ENCODE data around the gene CYFIP2. TPM values are rescaled to one million over a fixed set of nuclear protein-coding genes. Genes with fewer than 3 reads are reported as not detected.

Gene CYFIP2
- total and polyA plus RNA-seq, 4 experiments from 2014 or later: 317 to 516 (median 379) TPM

DNA sequence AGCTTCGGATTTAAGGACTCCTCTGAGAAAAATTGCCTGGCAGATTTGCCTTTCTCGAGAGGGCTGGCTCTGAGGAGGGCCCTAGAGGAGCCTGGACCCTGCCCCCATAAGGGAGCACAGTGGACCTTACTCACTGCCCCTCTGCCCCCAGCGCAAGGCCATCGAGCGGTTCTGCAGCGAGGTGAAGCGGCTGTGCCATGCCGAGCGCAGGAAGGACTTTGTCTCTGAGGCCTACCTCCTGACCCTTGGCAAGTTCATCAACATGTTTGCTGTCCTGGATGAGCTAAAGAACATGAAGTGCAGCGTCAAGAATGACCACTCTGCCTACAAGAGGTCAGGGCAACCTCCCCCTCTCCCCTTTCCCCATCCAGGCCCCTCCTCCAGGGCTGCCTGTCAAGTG is 34.6 kb downstream of the CYFIP2 start:
- ChIA-PET POLR2A (ENCODE audit: partially characterized antibody) (interaction anchor here (0.7 to 1.3 kb wide), 5 partner anchors 29 to 193 kb away, joined by 3 to 4 read pairs (median 3); no protein-coding TSS in a partner anchor), CTCF (ENCODE audit: partially characterized antibody) (interaction anchor here (0.6 to 5.0 kb wide), 6 partner anchors 9 to 47 kb away, joined by 3 to 27 read pairs (median 8); no protein-coding TSS in a partner anchor)
- Histone ChIP-seq H3K4me1 (ENCODE audit: insufficient read depth, low read length) (peaks cover 33% of the 10 kb centered on the region), H3K27ac (ENCODE audit: low read depth, low read length) (no peak overlapping the region), H3K27me3 (ENCODE audit: insufficient read depth, low read length) (no peaks in the 10 kb centered on the region), H3K4me3 (ENCODE audit: low read length in 2 of 2) (no peak overlapping the region), H3K36me3 (ENCODE audit: insufficient read depth, low read length) (peaks cover 81% of the 10 kb centered on the region), H3K9me3 (ENCODE audit: control insufficient read depth in 1 of 2, low read length in 2 of 2) (no peaks in the 10 kb centered on the region)
- Mint-ChIP-seq H3K4me1 (peaks cover 26 to 56% (median 36%) of the 10 kb centered on the region in 4 donors), H3K9me3 (no peaks in the 10 kb centered on the region), H3K27ac (peak overlapping the region in 4 of 7 donors; percentile 7 to 85 (median 63)), H3K36me3 (peaks cover 69 to 89% of the 10 kb centered on the region in 2 donors), H3K27me3 (no peaks in the 10 kb centered on the region), H3K4me3 (no peak overlapping the region)
- no peak for DNase-seq
- intact Hi-C loops (cut with micrococcal nuclease): no loop called here

DNA sequence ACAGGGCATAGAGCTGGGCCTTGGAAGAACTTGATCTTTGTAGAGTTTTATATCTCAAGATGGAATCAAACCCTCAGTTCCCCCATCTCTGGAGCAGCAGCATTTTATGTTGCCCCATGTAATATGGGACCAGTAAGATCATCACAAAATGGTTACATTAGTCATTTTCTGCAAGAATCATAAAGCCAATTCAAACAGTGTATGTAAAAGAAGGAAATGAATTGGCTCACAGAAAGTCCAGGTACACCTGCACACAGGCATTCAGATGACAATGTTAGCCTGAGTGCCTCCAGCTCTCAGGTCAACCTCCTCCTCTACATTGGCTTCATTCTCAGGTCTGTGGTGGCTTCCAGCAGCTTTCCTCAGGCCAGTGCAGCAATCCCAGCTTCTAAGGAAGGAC is 35.1 kb downstream of the CYFIP2 start:
- intact Hi-C loops (cut with micrococcal nuclease): no loop called here
- no peaks in the 10 kb centered on the region for H3K27me3 Mint-ChIP-seq
- no peak overlapping the region for H3K27ac ChIP-seq (ENCODE audit: low read depth, low read length)
- H3K4me1 Mint-ChIP-seq: peaks cover 31 to 57% (median 38%) of the 10 kb centered on the region in 4 donors
- no peak for DNase-seq
- no peak overlapping the region for H3K4me3 ChIP-seq (ENCODE audit: low read length in 2 of 2)
- no peaks in the 10 kb centered on the region for H3K27me3 ChIP-seq (ENCODE audit: insufficient read depth, low read length)
- no peak overlapping the region for H3K4me3 Mint-ChIP-seq
- H3K27ac Mint-ChIP-seq: peak overlapping the region; percentile 4 to 85 (median 78)
- peaks cover 71 to 90% of the 10 kb centered on the region in 2 donors for H3K36me3 Mint-ChIP-seq
- peaks cover 33% of the 10 kb centered on the region for H3K4me1 ChIP-seq (ENCODE audit: insufficient read depth, low read length)
- peaks cover 76% of the 10 kb centered on the region for H3K36me3 ChIP-seq (ENCODE audit: insufficient read depth, low read length)
- no peaks in the 10 kb centered on the region for H3K9me3 ChIP-seq (ENCODE audit: control insufficient read depth in 1 of 2, low read length in 2 of 2)
- ChIA-PET POLR2A (ENCODE audit: partially characterized antibody) (interaction anchor here (1.0 to 1.3 kb wide), 3 partner anchors 31 to 48 kb away, joined by 3 read pairs; no protein-coding TSS in a partner anchor), CTCF (ENCODE audit: partially characterized antibody) (interaction anchor here (1.2 to 5.0 kb wide), 4 partner anchors 12 to 34 kb away, joined by 3 to 27 read pairs (median 20); no protein-coding TSS in a partner anchor)
- H3K9me3 Mint-ChIP-seq: no peaks in the 10 kb centered on the region

DNA sequence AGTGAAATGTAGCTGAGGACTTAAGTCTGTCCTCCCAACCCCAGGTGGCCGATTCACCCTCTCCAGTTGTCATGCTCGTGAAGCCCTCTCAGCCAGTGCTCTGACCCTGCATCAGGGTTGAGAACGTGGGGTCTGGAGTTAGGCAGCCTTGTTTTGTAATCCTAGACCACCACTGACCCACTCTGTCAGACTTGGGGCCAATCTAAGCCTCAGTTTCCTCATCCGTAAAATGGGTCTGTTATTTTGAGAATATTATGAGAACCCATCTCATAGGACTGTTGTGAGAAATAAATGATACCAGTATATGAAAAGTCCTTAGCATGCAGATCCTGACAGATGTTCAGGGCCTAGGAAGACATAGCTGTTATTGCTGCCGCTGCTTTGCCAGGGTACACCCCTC is 37.1 kb downstream of the CYFIP2 start:
- Mint-ChIP-seq H3K4me1 (peaks cover 44 to 65% (median 56%) of the 10 kb centered on the region in 4 donors), H3K27me3 (no peaks in the 10 kb centered on the region), H3K36me3 (peaks cover 70 to 82% of the 10 kb centered on the region in 2 donors), H3K27ac (peak overlapping the region; percentile 79 to 94 (median 93)), H3K9me3 (no peaks in the 10 kb centered on the region), H3K4me3 (no peak overlapping the region)
- DNase-seq: no peak
- intact Hi-C loops (cut with micrococcal nuclease): no loop called here
- CTCF ChIA-PET (ENCODE audit: partially characterized antibody): interaction anchor here (0.8 to 5.0 kb wide), 13 partner anchors 8 to 440 kb away, joined by 3 to 27 read pairs (median 6); no protein-coding TSS in a partner anchor
- no peaks in the 10 kb centered on the region for H3K27me3 ChIP-seq (ENCODE audit: insufficient read depth, low read length)
- H3K27ac ChIP-seq (ENCODE audit: low read depth, low read length): peak overlapping the region; percentile 23
- H3K36me3 ChIP-seq (ENCODE audit: insufficient read depth, low read length): peaks cover 59% of the 10 kb centered on the region
- peaks cover 52% of the 10 kb centered on the region for H3K4me1 ChIP-seq (ENCODE audit: insufficient read depth, low read length)
- POLR2A ChIA-PET (ENCODE audit: partially characterized antibody): interaction anchor here (0.7 to 8.3 kb wide), 14 partner anchors 16 to 160 kb away, joined by 3 to 96 read pairs (median 5); partner anchors contain the start of genes ITK and MED7
- no peak overlapping the region for H3K4me3 ChIP-seq (ENCODE audit: low read length in 2 of 2)
- H3K9me3 ChIP-seq (ENCODE audit: control insufficient read depth in 1 of 2, low read length in 2 of 2): no peaks in the 10 kb centered on the region

DNA sequence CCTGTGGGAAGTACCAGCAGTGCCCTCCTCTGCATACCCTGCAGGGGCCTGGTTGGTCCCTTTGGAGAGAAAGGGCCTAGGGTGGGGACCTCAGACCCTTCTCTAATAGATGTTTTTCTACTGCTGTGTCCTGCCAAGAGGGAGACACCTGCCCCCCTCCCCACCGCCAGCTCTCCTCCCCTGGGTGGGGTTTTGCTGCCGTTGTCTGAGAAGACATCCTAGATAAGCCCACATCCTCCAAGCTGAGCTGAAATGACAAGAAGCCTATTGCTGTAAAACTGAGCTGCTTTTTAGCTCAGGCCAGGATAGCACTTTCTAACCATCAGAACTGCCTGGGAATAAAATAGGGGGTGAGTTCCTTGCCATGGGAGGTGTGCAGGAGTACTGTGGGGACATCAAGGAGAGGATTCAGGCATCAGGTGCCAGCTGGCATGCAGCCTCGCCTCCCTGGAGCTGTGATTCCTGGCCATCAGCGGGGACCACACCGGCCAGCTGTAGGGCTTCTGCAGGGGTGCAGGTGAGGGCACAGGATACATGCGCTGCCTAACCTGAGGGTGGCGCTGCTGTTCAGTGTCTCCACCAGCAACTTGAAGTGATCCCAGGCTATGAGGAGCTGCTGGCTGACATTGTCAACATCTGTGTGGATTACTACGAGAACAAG is 37.9 kb downstream of the CYFIP2 start:
- intact Hi-C loops (cut with micrococcal nuclease): no loop called here
- peak overlapping the region; percentile 27 to 33 for H3K4me3 ChIP-seq (ENCODE audit: low read length in 2 of 2)
- no peaks in the 10 kb centered on the region for H3K9me3 ChIP-seq (ENCODE audit: control insufficient read depth in 1 of 2, low read length in 2 of 2)
- H3K36me3 ChIP-seq (ENCODE audit: insufficient read depth, low read length): peaks cover 62% of the 10 kb centered on the region
- peaks cover 60% of the 10 kb centered on the region for H3K4me1 ChIP-seq (ENCODE audit: insufficient read depth, low read length)
- no peaks in the 10 kb centered on the region for H3K9me3 Mint-ChIP-seq
- H3K27ac ChIP-seq (ENCODE audit: low read depth, low read length): peak overlapping the region; percentile 23
- H3K27me3 ChIP-seq (ENCODE audit: insufficient read depth, low read length): no peaks in the 10 kb centered on the region
- H3K36me3 Mint-ChIP-seq: peaks cover 68 to 78% of the 10 kb centered on the region in 2 donors
- H3K4me3 Mint-ChIP-seq: peak overlapping the region; percentile 78 to 94 (median 86)
- ChIA-PET CTCF (ENCODE audit: partially characterized antibody) (interaction anchor here (0.8 to 5.0 kb wide), 16 partner anchors 9 to 439 kb away, joined by 3 to 27 read pairs (median 6); no protein-coding TSS in a partner anchor), POLR2A (ENCODE audit: partially characterized antibody) (interaction anchor here (0.8 to 8.3 kb wide), 18 partner anchors 13 to 160 kb away, joined by 3 to 96 read pairs (median 5); partner anchors contain the start of gene MED7)
- H3K4me1 Mint-ChIP-seq: peaks cover 48 to 69% (median 60%) of the 10 kb centered on the region in 4 donors
- peak; percentile 54 to 72 (median 66) for DNase-seq
- peak overlapping the region; percentile 79 to 94 (median 93) for H3K27ac Mint-ChIP-seq
- no peaks in the 10 kb centered on the region for H3K27me3 Mint-ChIP-seq

DNA sequence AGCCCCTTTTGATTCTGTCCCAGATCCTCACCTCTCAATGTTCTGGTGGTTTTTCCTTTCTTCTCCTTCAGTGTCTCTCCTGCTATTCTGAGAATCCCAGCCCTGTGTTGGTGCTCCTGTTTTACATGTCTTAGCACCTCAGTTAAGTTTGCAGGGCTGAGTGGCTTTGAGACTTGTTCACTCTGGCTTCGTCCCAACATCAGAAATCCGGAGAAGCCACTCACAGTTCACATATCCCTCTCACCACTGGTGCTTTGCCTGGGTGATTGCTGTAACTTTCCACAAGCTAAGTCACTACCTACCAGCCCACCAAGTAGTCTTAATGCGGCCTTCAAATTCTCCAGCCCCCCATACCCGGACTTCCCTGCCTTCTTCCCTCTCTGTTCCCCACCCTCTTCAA is 40.2 kb downstream of the CYFIP2 start:
- peak overlapping the region; percentile 54 for H3K27ac ChIP-seq (ENCODE audit: low read depth, low read length)
- ChIA-PET POLR2A (ENCODE audit: partially characterized antibody) (interaction anchor here (0.8 to 8.3 kb wide), 14 partner anchors 17 to 266 kb away, joined by 3 to 96 read pairs (median 6); partner anchors contain the start of genes CYFIP2, ITK and MED7), CTCF (ENCODE audit: partially characterized antibody) (interaction anchor here (1.2 to 12.5 kb wide), 6 partner anchors 21 to 158 kb away, joined by 3 to 237 read pairs (median 4); no protein-coding TSS in a partner anchor)
- H3K36me3 ChIP-seq (ENCODE audit: insufficient read depth, low read length): peaks cover 59% of the 10 kb centered on the region
- no peak overlapping the region for H3K4me3 ChIP-seq (ENCODE audit: low read length in 2 of 2)
- H3K4me1 Mint-ChIP-seq: peaks cover 53 to 82% (median 65%) of the 10 kb centered on the region in 4 donors
- H3K36me3 Mint-ChIP-seq: peaks cover 70 to 74% of the 10 kb centered on the region in 2 donors
- intact Hi-C loops (cut with micrococcal nuclease): no loop called here
- DNase-seq: no peak
- no peaks in the 10 kb centered on the region for H3K9me3 Mint-ChIP-seq
- H3K27ac Mint-ChIP-seq: peak overlapping the region; percentile 79 to 97 (median 94)
- peaks cover 69% of the 10 kb centered on the region for H3K4me1 ChIP-seq (ENCODE audit: insufficient read depth, low read length)
- H3K27me3 Mint-ChIP-seq: no peaks in the 10 kb centered on the region
- H3K27me3 ChIP-seq (ENCODE audit: insufficient read depth, low read length): no peaks in the 10 kb centered on the region
- no peaks in the 10 kb centered on the region for H3K9me3 ChIP-seq (ENCODE audit: control insufficient read depth in 1 of 2, low read length in 2 of 2)
- H3K4me3 Mint-ChIP-seq: peak overlapping the region; percentile 48 to 94 (median 86)

DNA sequence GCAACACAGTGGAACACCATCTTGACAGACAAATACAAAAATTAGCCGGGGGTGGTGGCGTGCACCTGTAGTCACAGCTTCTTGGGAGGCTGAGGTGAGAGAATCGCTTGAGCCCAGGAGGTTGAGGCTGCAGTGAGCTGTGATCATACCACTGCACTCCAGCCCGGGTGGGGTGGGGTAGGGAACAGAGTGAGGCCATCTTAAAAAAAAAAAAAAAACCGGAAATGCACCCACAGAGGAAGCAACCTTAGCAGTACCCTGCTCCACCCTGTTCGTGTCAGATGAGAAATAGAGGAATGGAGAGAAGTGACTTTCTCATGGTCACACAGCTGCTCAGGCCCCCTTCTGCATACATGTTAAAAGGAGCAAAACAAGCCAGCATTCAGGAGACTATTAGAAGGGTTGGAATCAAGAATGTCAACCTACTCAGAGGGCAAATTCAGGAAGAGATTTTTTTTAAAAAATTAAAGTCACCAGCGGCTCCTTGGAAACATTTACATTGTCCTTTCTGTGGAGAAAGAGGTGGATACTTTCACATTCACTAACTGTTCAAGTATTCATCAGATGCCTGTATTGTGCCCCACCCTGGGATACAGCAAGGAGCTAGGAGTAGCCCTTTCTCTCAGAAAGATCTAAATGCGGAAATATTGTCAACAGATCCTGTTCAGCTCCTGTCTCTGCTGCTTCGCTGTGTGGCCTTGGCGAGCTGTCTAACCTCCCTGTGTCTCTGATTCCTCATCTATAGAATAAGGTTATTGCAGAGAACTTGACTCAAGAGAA is 41.0 kb downstream of the CYFIP2 start:
- H3K9me3 Mint-ChIP-seq: no peaks in the 10 kb centered on the region
- peaks cover 54 to 83% (median 68%) of the 10 kb centered on the region in 4 donors for H3K4me1 Mint-ChIP-seq
- peak overlapping the region; percentile 54 for H3K27ac ChIP-seq (ENCODE audit: low read depth, low read length)
- no peaks in the 10 kb centered on the region for H3K9me3 ChIP-seq (ENCODE audit: control insufficient read depth in 1 of 2, low read length in 2 of 2)
- H3K27ac Mint-ChIP-seq: peak overlapping the region; percentile 79 to 97 (median 94)
- H3K27me3 Mint-ChIP-seq: no peaks in the 10 kb centered on the region
- peak overlapping the region in 1 of 2 donors; percentile 33 for H3K4me3 ChIP-seq (ENCODE audit: low read length in 2 of 2)
- ChIA-PET POLR2A (ENCODE audit: partially characterized antibody) (interaction anchor here (0.5 to 8.3 kb wide), 31 partner anchors 12 to 265 kb away, joined by 3 to 96 read pairs (median 4); partner anchors contain the start of genes CYFIP2, ITK and MED7), CTCF (ENCODE audit: partially characterized antibody) (interaction anchor here (0.5 to 12.5 kb wide), 13 partner anchors 8 to 176 kb away, joined by 3 to 237 read pairs (median 7); partner anchors contain the start of gene MED7)
- intact Hi-C loops (cut with micrococcal nuclease): no loop called here
- DNase-seq: peak; percentile 40 to 55 (median 52)
- H3K4me1 ChIP-seq (ENCODE audit: insufficient read depth, low read length): peaks cover 72% of the 10 kb centered on the region
- peaks cover 59% of the 10 kb centered on the region for H3K36me3 ChIP-seq (ENCODE audit: insufficient read depth, low read length)
- peak overlapping the region; percentile 69 to 94 (median 86) for H3K4me3 Mint-ChIP-seq
- H3K27me3 ChIP-seq (ENCODE audit: insufficient read depth, low read length): no peaks in the 10 kb centered on the region
- H3K36me3 Mint-ChIP-seq: peaks cover 68 to 71% of the 10 kb centered on the region in 2 donors

All from CD4-positive, alpha-beta memory T cell (primary cell).